GM12891 (cell line): ENCODE measurements around the gene CSNK1G1.

Experiments
- DNase-seq: peaks from one replicate; pipeline ENCODE4 v3.0.0; 2011; ENCODE audit warnings: low spot score; ENCODE audit not compliant: insufficient read length
- FAIRE-seq: peaks from 2 replicates; lab custom pipeline; 2011; peaks lifted over from hg19 to GRCh38; lab: Jason Lieb, UNC
- PAX5 ChIP-seq: IDR thresholded peaks from 2 replicates; pipeline ENCODE4 v1.6.1; 2011; ENCODE audit warnings: low read length, moderate library complexity, mild to moderate bottlenecking; ENCODE audit not compliant: insufficient read depth, severe bottlenecking
- POLR2A ChIP-seq: IDR thresholded peaks from 2 replicates; pipeline ENCODE4 v1.6.1; 2011; ENCODE audit warnings: low read depth, low read length, control low read depth
- POLR2AphosphoS5 ChIP-seq: IDR thresholded peaks from 2 replicates; pipeline ENCODE4 v1.6.1; 2011; ENCODE audit warnings: low read depth, low read length, control low read depth
- POU2F2 ChIP-seq: IDR thresholded peaks from 2 replicates; pipeline ENCODE4 v1.6.1; 2011; ENCODE audit warnings: low read depth, mild to moderate bottlenecking, control low read depth, low read length, moderate library complexity
- SPI1 ChIP-seq: IDR thresholded peaks from 2 replicates; pipeline ENCODE4 v1.6.1; 2011; ENCODE audit warnings: low read depth, low read length, control low read depth
- TAF1 ChIP-seq: IDR thresholded peaks from 2 replicates; pipeline ENCODE4 v1.6.1; 2011; ENCODE audit warnings: low read depth, low read length, control low read depth

CSNK1G1 gene

DNA sequence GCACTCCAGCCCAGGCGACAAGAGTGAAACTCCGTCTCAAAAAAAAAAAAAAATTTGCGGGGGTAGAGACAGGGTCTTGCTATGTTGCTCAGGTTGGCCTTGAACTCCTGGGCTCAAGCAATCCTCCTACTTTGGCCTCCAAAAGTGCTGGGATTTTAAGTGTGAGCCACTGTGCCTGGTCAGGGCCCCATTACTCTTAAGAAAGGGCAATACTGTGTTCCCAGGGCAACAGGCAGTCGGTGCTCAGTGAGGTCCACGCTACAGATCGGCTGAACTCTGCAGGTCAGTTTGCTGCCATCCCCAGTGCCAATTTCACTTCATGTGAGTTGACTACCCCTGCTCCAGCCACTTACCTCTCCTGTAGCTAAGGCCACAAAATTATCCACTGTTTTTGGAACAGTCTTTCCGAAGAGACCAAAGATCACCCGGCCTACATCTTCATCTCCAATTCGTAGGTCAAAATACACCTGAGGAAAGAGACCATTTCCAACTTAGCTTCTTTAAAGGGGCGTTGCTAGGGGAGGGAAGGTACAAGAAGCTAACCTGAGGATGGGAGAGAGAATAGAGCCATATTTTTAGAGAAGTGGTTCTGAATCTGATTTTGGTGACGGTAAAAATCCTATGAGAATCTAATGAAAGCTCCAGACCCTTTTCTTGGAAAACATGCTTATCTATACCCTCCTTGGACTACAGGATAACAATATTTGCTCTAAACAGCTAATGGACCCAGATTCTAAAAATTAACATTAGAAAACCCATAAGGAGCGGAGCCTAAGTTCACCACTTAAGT lies 194.1 kb downstream of the CSNK1G1 start:
- DNase-seq (no peak), FAIRE-seq (peak; percentile 16)
- TF ChIP-seq POLR2A = no peak

DNA sequence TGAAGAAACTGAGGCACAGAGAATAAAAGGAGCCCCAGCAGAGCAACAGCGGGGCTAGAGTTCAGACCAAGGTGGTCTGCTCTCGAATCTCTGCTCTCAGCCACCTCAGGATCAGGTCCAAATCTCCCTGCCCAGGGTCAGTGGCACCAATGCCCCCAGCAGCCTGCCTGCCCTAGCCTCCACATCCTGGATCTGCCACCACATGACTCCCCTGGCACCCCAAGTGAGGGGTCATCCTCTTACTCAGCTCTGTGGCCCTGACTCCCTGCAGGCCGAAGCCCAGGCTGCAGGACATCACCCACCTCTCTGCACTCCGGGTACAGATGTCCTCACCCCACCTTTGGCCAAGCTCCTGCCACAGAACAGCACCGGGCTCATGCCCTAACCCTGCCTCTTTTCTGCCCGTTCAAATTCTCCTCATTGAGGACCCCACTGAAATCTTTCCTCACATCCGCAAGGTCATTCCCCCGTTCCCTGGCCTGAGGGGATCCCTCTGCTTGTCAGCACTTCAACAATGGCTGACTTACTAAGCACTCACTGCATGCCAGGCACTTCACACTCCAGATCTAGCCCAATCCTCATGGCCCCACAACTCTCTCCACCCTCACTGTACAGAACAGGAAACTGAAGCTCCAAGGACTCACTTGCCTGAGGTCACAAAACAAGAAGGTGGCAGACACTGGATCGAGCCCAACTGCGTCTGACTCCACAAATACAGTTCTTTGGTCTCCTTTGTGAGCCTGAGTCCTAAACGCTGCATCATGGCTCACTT lies 197.4 kb downstream of the CSNK1G1 start:
- FAIRE-seq = no peak

DNA sequence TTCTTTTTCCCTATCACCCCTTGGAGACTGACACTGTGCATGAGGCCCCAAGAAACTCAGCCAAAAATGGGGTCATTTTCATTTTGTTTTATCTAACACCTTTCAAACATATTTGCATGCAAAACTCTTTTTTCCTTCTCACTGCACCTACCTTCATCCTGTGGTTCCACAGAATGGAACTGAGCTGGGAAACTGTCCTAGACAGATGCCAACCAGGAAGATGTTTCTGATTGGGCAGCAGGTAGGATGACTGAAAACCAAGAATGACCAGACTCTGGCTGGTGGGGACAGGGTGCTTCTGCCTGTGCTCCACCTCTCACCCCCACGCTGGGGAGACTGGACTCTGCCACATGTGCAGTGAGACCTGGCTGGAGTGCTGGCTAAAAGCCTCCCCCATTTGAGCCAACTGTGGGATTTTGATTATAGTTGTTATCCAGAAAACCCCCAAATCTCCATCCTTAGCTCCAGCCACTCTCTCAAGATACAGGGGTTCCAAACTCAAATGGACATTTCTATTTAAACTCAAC lies 198.3 kb downstream of the CSNK1G1 start:
- no peak for FAIRE-seq
- no peak for DNase-seq
- TF ChIP-seq POLR2AphosphoS5 (no peak), SPI1 (no peak), TAF1 (no peak), POLR2A (no peak), POU2F2 (no peak), PAX5 (no peak)

More for the DNA sequence above, 197.4 kb downstream of the CSNK1G1 start:
- TF ChIP-seq POLR2AphosphoS5 = peak; percentile 37
- TF ChIP-seq SPI1 = no peak
- TF ChIP-seq POLR2A = 0 out of 2 replicates have a peak, but pooled peaks have one; percentile 17
- DNase-seq = no peak

DNA sequence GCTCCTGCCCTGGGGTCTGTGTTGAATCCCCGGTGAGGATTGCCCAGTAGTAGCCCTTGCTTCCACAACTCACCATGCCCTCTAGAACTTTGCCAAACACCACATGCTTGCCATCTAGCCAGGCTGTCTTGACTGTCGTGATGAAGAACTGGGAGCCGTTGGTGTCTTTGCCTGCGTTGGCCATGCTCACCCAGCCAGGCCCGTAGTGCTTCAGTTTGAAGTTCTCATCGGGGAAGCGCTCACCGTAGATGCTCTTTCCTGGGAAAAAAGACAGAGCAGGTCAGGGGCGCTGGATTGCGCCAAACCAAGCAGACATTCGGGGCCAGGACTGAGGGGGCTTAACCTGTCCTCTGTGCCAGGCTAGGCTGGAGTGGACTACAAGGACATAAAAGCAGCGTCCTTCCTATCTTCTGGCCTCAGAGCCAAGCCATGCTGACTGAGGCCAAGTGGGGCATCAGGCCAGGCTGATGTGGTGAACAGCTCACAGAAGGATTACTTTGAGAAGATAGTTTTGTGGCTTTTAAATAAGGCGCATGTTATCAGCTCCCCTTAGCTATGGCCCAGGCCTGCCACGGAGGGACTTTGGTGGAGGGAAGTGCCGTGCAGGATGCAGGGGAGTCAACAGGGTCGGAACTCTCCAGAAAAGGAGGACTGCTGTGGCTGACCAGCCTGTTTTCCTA lies 199.2 kb downstream of the CSNK1G1 start:
- TF ChIP-seq POLR2A (peak; percentile 32; the same call in 1 of the 2 replicates), POU2F2 (no peak)
- DNase-seq (no peak), FAIRE-seq (no peak)

DNA sequence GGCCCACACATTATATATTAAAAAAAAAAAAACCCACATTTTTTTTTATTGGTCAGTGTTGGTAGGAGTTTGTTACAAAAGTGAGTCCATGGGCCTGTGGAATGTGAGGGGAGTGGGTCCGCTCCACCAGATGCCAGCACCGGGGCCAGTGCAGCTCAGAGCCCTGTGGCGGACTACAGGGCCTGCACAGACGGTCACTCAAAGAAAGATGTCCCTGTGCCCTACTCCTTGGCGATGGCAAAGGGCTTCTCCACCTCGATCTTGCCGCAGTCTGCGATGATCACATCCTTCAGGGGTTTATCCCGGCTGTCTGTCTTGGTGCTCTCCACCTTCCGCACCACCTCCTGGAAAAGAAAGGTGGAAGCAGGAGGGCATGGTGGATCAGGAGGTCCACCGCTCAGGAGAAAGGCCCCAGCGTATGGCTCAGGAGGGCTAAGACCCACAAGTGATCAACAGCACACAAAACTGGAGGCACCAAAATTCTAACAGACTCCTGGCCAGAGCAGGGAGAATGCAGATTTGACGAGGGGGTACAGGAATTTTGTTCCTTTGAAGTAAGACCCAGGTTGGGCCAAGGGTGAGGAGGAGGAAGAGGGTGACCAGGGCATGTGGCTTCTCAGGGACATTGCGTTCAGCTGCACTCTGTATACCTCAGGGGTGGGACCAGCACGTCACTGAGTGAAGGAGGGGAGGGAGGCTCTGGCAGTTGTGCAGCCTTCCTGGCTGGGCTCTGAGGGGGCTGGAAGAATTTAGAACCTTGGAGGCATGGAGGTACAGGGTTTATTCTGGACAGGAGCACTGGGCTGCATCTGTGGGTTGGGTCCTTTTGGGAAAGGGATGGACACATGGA lies 199.9 kb downstream of the CSNK1G1 start:
- FAIRE-seq = no peak
- no peak for DNase-seq
- TF ChIP-seq TAF1 (no peak), PAX5 (no peak), POU2F2 (no peak), POLR2AphosphoS5 (peak; percentile 33)

DNA sequence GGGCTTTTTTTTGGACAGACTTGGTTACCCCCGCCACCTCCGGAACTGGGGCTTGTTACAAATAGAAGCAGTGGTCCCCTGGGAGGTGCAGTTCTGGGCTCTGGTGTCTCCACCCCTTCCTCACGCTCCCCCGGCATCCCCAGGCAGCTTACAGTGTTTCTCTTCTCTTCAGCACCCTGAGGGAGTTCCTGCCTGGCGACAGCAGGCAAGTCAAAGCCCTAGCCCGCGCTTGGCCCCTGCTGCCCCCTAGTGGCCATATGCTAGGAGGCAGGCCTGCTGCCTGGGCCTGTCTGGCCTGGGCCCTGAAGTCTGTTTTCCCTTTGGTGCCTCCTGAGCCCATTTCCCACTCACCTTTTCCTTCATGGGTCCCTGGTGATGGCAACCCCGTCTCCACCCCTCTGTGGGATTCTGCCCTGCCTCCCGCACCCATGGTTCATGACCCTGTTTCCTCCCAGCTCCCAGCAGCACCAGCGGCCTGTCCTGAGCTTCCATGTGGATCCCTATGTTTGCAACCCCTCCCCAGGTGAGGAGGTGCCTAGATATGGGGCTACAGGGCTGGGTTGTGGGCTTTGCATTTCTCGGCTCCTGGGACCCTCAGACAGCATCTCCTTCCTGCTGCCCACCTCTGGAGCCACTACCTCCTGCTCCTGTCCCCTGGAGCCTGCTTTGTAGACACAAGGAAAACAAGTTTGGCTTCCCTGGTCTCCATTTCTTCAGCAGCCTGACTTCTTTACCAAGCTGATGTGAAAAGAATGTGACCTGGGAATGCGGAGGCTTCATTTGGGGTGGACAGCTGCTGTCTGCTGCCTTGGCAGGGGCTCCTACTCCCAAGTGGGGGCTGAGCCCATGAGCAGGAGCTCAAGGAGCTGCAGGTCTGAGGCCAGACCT lies 202.2 kb downstream of the CSNK1G1 start:
- DNase-seq (peak; percentile 90), FAIRE-seq (peak; percentile 92)
- peak; percentile 76 for TF ChIP-seq POLR2AphosphoS5
- peak; percentile 83 for TF ChIP-seq POU2F2
- no peak for TF ChIP-seq PAX5
- TF ChIP-seq SPI1 = peak; percentile 35; the same call in 1 of the 2 replicates
- peak; percentile 70; the same call in 1 of the 2 replicates for TF ChIP-seq POLR2A
- no peak for TF ChIP-seq TAF1

DNA sequence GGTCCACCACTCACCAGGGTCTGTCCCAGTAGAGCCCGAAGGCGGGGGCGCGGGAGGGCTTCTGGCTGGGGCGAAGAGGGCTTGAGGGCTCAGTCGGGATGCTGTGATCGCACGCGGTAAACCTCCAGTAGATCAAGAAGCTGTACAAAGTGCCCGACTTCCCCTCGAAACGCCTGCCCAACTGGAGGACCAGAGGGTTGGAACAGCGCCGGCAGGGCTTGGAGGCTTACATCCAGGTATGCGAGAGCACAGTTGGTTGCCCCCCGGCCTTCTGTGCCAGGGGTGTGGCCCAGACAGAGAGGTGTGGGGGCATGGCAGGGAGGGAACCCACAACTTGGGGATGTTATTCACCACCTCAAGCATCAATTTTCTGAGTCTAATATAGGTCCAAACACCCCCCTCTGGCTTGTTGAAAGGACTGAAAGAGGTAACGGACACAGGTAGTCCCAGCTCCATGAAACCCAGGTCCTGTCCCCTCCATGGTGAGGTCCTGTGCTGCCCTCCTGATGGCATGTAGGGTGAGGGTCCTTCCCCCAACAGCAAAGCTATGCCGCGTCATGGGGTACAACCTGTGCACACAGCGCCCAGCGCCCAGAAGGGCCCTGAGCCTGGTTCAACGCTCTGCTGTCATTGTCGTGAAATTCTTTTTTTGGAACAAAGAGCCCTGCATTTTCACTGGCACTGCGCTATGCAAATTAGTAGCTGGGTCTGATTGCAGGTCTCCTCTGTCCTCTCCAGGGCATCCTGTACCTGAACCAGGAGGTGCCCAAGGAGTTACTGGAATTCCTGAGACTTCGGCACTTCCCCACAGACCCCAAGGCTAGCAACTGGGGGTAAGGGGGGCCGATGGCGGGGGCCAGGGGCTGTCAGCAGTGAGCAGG lies 203.2 kb downstream of the CSNK1G1 start:
- TF ChIP-seq POU2F2 (peak; percentile 74; the same call in 1 of the 2 replicates), TAF1 (no peak)
- DNase-seq = peak; percentile 35
- FAIRE-seq = no peak
